ENCODE results near the gene TOB1.

Gene TOB1

DNA sequence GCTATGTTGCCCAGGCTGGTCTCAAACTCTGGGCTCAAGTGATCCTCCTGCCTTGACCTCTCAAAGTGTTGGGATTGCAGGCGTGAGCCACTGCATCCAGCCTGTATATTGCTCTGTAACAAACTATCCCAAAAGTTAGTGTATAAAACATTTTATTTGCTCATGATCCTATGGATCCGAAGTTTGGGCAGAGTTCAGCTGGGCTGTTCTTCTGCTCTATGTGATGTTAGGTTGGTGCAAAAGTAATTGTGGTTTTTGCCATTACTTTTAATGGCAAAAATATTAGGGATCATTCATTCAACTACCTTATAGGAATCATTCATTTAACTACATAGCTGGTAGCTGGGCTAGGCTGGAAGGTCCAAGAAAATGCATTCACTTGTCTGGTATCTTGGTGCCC is 43.6 kb downstream of the TOB1 start:
- in situ Hi-C loops (cut with HindIII; ENCODE audit: low pct_ligation_motif_present, low pct_unique_long_range_greater_than_20kb, low sequenced_read_pairs): no loop called here
- DNase-seq: no peak

- DNase-seq: no peak
- in situ Hi-C loops (cut with HindIII; ENCODE audit: low pct_ligation_motif_present, low pct_unique_long_range_greater_than_20kb, low sequenced_read_pairs): no loop called here
Measured at GRCh38 chr17:50820651-50821050, 45.5 kb downstream of the TOB1 start.

DNA sequence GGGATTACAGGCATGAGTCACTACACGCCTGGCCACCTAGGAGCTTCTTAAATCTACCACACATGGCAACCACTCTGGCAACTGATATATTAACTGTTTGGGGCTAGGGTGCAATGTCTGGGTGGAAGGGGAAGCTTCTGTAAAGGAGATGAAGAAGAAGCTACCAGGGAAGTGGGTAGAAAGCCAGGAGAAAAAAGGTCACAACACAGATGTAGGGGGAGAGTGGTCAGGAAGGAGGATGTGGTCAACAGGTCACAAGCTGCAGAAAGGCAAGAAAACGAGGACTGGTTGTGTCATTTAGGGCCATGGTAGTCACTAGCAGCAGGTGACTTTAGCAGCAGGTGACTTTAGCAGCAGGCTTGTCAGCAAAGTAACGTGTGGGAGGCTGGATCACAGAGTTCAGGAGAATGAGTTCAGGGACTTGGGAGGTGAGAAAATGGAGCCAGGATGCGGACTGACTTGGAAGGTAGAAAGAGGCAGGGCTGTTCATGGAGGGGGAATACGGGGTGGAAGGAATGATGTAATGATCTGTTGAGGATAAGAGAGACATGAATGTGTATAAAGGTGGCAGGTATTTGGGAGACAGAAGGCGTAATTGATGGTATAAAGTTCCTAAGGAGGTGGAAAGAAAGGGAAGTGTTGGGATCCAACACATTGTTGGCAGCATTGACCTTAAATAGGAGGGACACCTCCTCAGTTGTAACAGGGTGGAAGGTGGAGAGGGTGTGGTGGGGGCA is 47.1 kb downstream of the TOB1 start:
- in situ Hi-C loops (cut with HindIII; ENCODE audit: low pct_ligation_motif_present, low pct_unique_long_range_greater_than_20kb, low sequenced_read_pairs): no loop called here

DNA sequence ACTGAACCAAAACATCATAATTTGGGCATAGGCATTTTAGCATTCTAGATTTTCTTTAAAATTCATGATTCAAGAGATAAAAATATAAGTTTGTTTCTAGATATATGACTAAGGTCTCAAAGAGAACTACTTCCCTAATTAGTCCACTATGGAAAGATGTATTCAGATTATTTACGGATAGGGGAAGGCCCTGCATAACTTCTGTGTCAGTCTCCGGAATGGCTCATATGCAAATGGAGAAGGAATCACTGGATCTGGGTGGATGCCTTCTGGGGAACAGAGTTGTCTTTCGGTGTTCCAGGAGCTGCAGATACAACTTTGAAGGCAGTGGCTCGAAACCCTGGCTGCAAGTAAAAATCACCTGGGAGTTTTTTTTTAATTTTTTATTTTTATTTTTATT is 47.9 kb downstream of the TOB1 start:
- in situ Hi-C loops (cut with HindIII; ENCODE audit: low pct_ligation_motif_present, low pct_unique_long_range_greater_than_20kb, low sequenced_read_pairs): no loop called here
- DNase-seq: no peak

More for the DNA sequence above, 47.1 kb downstream of the TOB1 start:
- no peak for DNase-seq

- in situ Hi-C loops (cut with HindIII; ENCODE audit: low pct_ligation_motif_present, low pct_unique_long_range_greater_than_20kb, low sequenced_read_pairs): no loop called here
- DNase-seq: peak; percentile 79
Measured at GRCh38 chr17:50817838-50818237, 48.3 kb downstream of the TOB1 start.

DNA sequence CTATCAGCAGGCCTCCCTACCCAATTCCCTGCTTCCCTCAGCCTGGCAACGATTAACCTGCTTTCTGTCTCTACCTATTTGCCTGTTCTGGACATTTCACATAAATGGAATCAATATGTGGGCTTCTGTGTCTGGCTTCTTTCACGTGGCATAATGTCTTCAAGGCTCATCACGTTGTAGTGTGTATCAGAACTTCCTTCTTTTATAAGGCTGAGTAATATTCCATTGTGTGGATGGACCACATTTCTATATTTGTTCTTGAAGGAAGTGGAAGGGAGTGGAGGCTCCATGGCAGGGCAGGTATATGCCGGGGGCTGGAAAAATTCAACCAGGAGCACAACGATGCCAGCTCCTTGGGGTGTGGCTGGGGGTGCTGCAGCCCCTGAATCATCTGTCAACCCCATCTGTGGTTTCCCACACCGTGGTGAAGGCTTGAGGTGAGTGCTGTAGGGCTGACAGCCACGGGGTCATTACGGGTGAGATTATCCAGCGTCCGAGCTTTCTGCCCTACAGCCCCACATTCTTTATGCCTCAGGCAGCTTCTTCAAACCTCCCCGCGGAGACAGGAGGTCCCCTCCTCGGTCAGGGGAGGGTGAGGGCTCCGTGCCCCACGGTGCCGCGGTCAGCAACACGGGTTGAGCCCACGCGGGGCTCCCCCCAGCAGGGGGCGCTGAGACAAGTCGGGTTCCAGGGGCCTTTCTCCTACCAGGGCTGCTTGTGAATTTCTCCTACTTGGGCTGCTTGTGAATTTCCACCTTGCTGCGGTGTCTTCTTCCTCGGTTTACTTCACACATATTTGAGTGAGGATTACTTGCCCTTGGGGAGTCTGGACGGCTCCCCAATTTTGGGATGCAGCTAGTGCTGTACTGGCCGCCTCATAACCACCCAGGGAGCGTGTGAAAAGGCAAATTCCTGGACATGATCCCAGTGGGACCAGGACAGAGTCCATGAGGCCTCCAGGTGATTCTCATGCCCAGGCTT is 49.1 kb downstream of the TOB1 start:
- in situ Hi-C loops (cut with HindIII; ENCODE audit: low pct_ligation_motif_present, low pct_unique_long_range_greater_than_20kb, low sequenced_read_pairs): no loop called here
- DNase-seq: peak; percentile 53

- in situ Hi-C loops (cut with HindIII; ENCODE audit: low pct_ligation_motif_present, low pct_unique_long_range_greater_than_20kb, low sequenced_read_pairs): no loop called here
- no peak for DNase-seq
Measured at GRCh38 chr17:50816271-50816670, 49.9 kb downstream of the TOB1 start.

- DNase-seq: no peak
- in situ Hi-C loops (cut with HindIII; ENCODE audit: low pct_ligation_motif_present, low pct_unique_long_range_greater_than_20kb, low sequenced_read_pairs): no loop called here
Measured at GRCh38 chr17:50815400-50815799, 50.8 kb downstream of the TOB1 start.

DNA sequence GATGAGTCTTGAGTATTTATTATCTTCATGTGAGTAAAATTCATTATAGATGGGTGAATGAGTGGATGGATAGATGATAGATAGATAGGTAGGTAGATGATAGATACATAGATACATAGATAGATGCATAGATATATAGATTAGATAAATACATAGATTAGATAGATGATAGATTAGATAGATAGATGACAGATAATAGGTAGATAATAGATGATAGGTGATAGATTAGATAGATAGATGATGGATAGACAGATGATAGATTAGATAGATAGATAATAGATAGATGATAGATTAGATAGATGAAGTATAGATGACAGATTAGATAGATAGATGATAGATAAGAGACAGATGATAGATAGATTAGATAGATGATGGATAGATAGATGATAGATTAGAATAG is 52.6 kb downstream of the TOB1 start:
- DNase-seq: no peak
- in situ Hi-C loops (cut with HindIII; ENCODE audit: low pct_ligation_motif_present, low pct_unique_long_range_greater_than_20kb, low sequenced_read_pairs): no loop called here

Data from ACHN (cell line).